Measurements from ENCODE around the gene FAM90A1. TPM values are rescaled to one million over a fixed set of nuclear protein-coding genes. Genes with fewer than 3 reads are reported as not detected.
"Not testable (repeated sequence)": the region's sequence is repeated elsewhere in the genome, so short reads cannot be mapped to it uniquely, and the experiment has no call there.

The FAM90A1 gene
- total RNA-seq, 4 donors from 2014 or later = not detected

- H3K4me1 ChIP-seq; in situ Hi-C loops (cut with MboI; ENCODE audit: low pct_ligation_motif_present in 1 of 4, low pct_unique_long_range_greater_than_20kb in 1 of 4, low sequenced_read_pairs in 3 of 4); H3K27ac ChIP-seq; DNase-seq; H3K9me3 ChIP-seq; H3K4me3 ChIP-seq; H3K27me3 ChIP-seq; H3K36me3 ChIP-seq; intact Hi-C loops (cut with DNase I; ENCODE audit: low total_unique reads): not testable (repeated sequence)
- WGBS, 2 donors (ENCODE audit: low coverage in 1 of 2) = no CpG with 5 or more reads among the region's 28 CpGs
Observed at GRCh38 chr12:8184206-8184605, 43.2 kb downstream of the FAM90A1 start.

GRCh38 chr12:8183346-8183745, 44.1 kb downstream of the FAM90A1 start:
- H3K27me3 ChIP-seq; intact Hi-C loops (cut with DNase I; ENCODE audit: low total_unique reads); H3K4me1 ChIP-seq; in situ Hi-C loops (cut with MboI; ENCODE audit: low pct_ligation_motif_present in 1 of 4, low pct_unique_long_range_greater_than_20kb in 1 of 4, low sequenced_read_pairs in 3 of 4); H3K9me3 ChIP-seq; H3K27ac ChIP-seq; H3K36me3 ChIP-seq; DNase-seq; H3K4me3 ChIP-seq: not testable (repeated sequence)
- WGBS, 2 donors (ENCODE audit: low coverage in 1 of 2) = 99 to 100% methylated on average over 4 to 18 of the region's 23 CpGs

- in situ Hi-C loops (cut with MboI; ENCODE audit: low pct_ligation_motif_present in 1 of 4, low pct_unique_long_range_greater_than_20kb in 1 of 4, low sequenced_read_pairs in 3 of 4) = not testable (repeated sequence)
Observed at GRCh38 chr12:8182923-8183322, 44.5 kb downstream of the FAM90A1 start.

GRCh38 chr12:8181271-8181670, 46.1 kb downstream of the FAM90A1 start:
- in situ Hi-C loops (cut with MboI; ENCODE audit: low pct_ligation_motif_present in 1 of 4, low pct_unique_long_range_greater_than_20kb in 1 of 4, low sequenced_read_pairs in 3 of 4); H3K36me3 ChIP-seq; H3K27ac ChIP-seq; DNase-seq; H3K27me3 ChIP-seq; H3K9me3 ChIP-seq; H3K4me3 ChIP-seq; H3K4me1 ChIP-seq; intact Hi-C loops (cut with DNase I; ENCODE audit: low total_unique reads): not testable (repeated sequence)

More at GRCh38 chr12:8182923-8183322, 44.5 kb downstream of the FAM90A1 start:
- H3K4me1 ChIP-seq; H3K27me3 ChIP-seq; H3K9me3 ChIP-seq; DNase-seq; H3K4me3 ChIP-seq; H3K36me3 ChIP-seq; intact Hi-C loops (cut with DNase I; ENCODE audit: low total_unique reads); H3K27ac ChIP-seq: not testable (repeated sequence)
- WGBS, 2 donors (ENCODE audit: low coverage in 1 of 2) = 95% methylated on average over 7 of the region's 7 CpGs; no CpG with 5 or more reads in 1 of the 2 donors

- in situ Hi-C loops (cut with MboI; ENCODE audit: low pct_ligation_motif_present in 1 of 4, low pct_unique_long_range_greater_than_20kb in 1 of 4, low sequenced_read_pairs in 3 of 4); H3K36me3 ChIP-seq; H3K4me1 ChIP-seq; H3K27me3 ChIP-seq; H3K9me3 ChIP-seq; intact Hi-C loops (cut with DNase I; ENCODE audit: low total_unique reads): not testable (repeated sequence)
- peak overlapping the region; percentile 30 to 91 (median 68) for H3K4me3 ChIP-seq
- TF ChIP-seq POLR2AphosphoS5 (IDR thresholded peaks at IDR 0.05) (peak in 2 of 3 donors; percentile 21 to 43), CTCF (IDR thresholded peaks at IDR 0.05) (peak; percentile 53 to 68 (median 56)), POLR2A (IDR thresholded peaks at IDR 0.05) (peak; percentile 30)
- WGBS, 2 donors (ENCODE audit: low coverage in 1 of 2) = 0 to 4% methylated on average over 3 to 22 of the region's 43 CpGs
- peak overlapping the region; percentile 76 to 87 (median 82) for H3K27ac ChIP-seq
- peak; percentile 60 for DNase-seq
Observed at GRCh38 chr12:8179989-8180585, 47.3 kb downstream of the FAM90A1 start.

GRCh38 chr12:8172911-8173310, 54.5 kb downstream of the FAM90A1 start:
- H3K4me3 ChIP-seq; H3K27me3 ChIP-seq; H3K27ac ChIP-seq; H3K9me3 ChIP-seq; H3K36me3 ChIP-seq; intact Hi-C loops (cut with DNase I; ENCODE audit: low total_unique reads); DNase-seq; H3K4me1 ChIP-seq; in situ Hi-C loops (cut with MboI; ENCODE audit: low pct_ligation_motif_present in 1 of 4, low pct_unique_long_range_greater_than_20kb in 1 of 4, low sequenced_read_pairs in 3 of 4): not testable (repeated sequence)
- 89 to 100% methylated on average over 2 of the region's 2 CpGs for WGBS, 2 donors (ENCODE audit: low coverage in 1 of 2)

Other genes starting within 250 kb of the FAM90A1 start
- 10 to 100 TPM; 11.6 to 15.7 (median 12.5) TPM for gene FOXJ2, start 194.9 kb downstream of the FAM90A1 start, total RNA-seq
- gene C3AR1, start 161.3 kb downstream of the FAM90A1 start, total RNA-seq = 1 to 10 TPM; 2.4 to 9.4 (median 3.6) TPM
- 10 to 100 TPM in 3 of 4 donors, 1 to 10 TPM in 1; 3.0 to 41.6 (median 36.3) TPM for gene NECAP1, start 145.3 kb downstream of the FAM90A1 start, total RNA-seq
- gene CLEC4A, start 104.0 kb downstream of the FAM90A1 start, total RNA-seq = 1 to 10 TPM in 1 of 4 donors, under 1 TPM in 1, not detected in 2; 0.55 to 5.1 TPM
- gene ZNF705A, start 70.6 kb downstream of the FAM90A1 start, total RNA-seq = not detected
- gene CLEC6A, start 228.3 kb upstream of the FAM90A1 start, total RNA-seq = not detected

Data from transverse colon (tissue), 4 donors.